NCI-H128 (cell line): Measurements from ENCODE around the gene ACTR5.
"Not testable (repeated sequence)": the region's sequence is repeated elsewhere in the genome, so short reads cannot be mapped to it uniquely, and the experiment has no call there.

Experiments used
- DNase-seq: peaks from one replicate; lab custom pipeline; 2025; ENCODE audit not compliant: unreplicated experiment; lab: John Stamatoyannopoulos, UW

Gene ACTR5

DNA sequence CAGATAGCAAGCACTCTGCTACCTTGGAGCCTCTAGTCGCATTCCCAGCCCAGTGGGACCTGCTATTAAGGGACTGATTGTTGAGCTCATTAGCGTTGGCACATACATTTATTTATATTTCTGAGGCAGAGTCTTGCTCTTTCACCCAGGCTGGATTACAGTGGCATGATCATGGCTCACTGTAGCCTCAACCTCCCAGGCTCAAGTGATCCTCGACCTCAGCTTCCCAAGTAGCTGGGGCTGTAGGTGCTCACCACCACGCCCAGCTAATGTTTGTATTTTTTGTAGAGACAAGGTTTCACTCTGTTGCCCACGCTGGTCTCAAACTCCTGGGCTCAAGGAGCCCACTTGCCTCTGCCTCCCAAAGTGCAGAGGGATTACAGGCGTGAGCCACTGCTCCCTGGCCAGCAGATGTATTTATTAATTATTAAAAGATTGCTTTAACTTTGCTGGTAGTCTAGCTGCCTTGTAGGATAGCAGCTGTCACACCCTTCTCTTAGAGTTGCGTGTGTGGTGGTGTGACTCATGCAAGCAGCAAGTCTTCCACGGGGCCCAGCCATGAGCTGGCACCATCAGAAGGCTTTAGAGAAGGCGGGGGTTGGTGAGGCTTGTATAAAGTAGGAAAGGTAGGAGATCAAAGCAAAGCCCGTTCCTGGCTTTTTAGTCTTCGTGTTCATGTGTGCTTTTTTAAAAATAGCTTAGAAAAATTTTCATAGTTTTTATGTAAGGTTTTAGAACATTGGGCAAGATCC, 16.5 kb downstream of the ACTR5 start:
- no peak for DNase-seq

GRCh38 chr20:38766071-38766470, 17.8 kb downstream of the ACTR5 start:
- DNase-seq, result no peak

DNA sequence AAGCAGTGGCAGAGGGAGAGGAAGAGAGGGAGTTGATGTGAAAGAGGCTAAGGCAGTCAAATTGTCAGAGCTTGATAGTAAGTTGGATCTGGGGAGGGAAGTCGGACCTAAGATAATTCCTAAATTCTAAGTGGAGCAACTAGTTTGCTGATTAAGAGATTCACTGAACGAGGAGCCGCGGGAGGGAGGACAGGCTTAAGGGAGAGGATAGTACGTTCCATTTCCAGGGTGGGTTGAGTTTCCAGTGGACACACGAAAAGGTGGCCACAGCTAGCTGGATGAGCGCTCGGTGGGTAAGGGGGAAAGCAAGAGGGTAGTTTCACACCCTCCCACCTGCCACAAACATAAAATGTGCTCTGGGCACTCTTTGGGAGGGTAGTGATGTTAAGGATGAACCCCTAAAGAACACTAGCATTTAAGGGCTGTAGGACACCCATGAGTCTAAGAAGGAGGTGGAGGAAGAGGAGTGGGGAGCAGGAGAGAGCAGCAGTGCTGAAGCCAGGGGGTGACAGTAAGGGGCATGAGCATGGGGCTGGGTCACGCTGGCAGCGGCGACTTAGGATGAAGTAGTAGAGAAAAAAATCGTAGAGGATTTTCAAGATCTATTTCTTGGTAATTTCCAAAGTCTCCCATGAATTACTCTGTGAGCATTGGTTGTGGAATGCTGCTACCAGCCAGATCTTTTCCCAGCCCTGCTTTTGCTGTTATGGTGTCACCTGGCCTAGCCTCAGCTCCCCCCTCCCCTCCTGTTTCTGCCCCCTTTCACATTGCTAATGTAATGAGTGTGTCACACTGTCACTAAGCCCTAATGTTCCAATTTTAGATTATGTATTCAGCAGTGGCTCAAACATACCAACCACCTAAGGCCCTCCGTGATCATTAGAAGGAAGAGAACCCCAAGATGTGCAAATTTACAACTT, 21.4 kb downstream of the ACTR5 start:
- no peak for DNase-seq

GRCh38 chr20:38770546-38770945, 22.3 kb downstream of the ACTR5 start:
- no peak for DNase-seq

DNA sequence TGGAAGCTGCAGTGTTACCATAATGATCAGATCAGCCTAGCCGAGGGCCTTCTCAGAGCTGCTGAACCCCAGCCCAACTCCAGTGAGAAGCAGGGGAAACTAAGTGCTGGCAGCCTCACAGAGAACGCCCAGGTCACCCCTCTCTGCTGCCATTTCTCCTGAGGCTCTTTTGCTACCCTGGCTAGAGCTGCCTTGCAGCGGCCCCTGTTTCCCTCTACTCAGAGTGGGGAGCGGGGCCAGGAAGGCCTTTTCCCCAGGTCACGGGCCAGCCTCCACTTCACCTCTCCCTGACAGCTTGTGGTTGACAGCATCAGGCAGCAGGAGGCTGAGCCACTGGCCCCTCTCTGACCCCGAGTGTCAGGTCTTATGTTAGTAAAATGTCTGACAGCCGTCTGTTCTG, 22.7 kb downstream of the ACTR5 start:
- no peak for DNase-seq

DNA sequence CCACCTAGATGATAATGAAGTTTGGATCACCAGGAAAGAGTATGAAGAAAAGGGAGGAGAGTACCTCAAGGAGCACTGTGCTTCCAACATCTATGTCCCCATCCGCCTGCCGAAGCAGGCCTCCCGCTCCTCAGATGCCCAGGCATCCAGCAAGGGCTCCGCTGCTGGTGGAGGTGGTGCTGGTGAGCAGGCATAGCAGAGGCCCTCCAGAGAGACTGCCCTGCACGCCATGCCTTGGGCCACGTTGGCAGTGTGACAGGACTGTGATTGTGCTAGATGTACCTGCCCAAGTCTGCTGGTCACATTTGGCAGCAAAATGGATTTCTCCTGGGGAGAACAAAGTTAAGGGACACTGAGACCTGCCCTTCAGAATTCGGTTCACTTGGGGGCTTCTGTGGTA, 23.4 kb downstream of the ACTR5 start:
- no peak for DNase-seq

DNA sequence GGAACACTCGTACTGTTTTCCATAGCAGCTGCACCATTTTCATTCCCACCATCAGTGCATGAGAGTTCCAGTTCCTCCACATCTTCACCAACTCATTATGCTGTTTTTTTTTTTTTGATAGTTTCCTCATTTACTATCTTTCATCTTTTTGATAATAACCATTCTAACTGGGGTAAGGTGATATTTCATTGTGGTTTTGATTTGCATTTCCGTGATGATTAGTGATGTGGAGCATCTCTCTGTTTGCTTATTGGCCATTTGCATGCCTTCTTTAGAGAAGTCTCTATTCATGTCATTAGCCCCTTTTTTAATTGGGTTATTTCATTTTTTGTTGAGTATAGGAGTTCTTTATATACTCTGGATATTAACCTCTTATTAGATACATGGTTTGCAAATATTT, 25.9 kb downstream of the ACTR5 start:
- no peak for DNase-seq

DNA sequence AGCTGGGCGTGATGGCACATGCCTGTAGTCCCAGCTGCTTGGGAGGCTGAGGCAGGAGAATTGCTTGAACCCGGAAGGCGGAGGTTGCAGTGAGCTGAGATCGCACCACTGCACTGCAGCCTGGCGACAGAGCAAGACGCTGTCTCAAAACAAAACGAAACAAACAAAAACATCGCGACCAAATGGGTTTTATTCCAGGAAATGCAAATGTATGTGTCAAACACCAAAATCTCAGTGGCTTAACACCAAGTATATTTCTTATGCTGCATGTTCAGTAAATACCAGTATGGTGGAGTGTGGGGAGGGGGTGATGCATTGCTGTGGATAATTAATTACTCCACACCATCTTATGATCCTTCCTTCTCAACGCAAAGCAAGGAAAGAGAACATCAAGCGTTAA, 28.1 kb downstream of the ACTR5 start:
- DNase-seq, result no peak

DNA sequence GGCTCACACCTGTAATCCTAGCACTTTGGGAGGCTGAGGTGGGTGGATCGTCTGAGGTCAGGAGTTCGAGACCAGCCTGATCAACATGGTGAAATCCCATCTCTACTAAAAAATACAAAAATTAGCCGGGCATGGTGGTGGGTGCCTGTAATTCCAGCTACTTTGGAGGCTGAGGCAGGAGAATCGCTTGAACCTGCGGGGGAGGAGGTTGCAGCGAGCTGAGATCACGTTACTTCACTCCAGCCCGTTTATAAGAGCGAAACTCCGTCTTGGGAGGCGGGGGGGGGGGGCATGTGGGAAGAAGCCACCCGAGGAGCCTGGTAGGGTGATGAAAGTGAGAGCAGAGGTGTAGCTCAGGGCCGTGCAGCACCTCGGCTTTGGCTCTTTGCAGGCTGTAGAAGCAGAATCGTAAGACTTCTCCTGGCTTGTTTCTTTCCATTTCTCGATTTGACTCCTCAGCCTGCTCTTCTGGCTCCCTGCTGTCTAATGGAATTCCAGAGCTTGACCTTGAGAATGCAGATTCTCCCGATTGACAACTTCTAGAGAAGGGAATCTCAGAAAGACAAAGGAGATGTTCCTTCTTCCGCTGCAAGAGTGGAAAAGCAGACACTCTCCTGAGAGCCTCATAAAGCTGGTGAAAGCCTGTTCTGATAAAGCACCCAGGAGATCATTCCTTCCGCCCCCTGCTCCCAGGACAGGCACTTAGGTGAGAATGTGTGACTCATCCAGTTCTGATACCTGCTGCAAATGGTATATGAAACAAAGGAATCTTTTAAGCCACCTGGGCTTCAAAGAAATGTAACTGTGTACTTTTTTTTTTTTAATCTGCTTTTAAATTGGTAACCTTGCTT, 31.2 kb downstream of the ACTR5 start:
- no peak for DNase-seq

- no peak for DNase-seq
These were observed 34.0 kb downstream of the ACTR5 start for GRCh38 chr20:38782275-38782674.

- no peak for DNase-seq
These were observed 39.6 kb downstream of the ACTR5 start for GRCh38 chr20:38787870-38788269.

DNA sequence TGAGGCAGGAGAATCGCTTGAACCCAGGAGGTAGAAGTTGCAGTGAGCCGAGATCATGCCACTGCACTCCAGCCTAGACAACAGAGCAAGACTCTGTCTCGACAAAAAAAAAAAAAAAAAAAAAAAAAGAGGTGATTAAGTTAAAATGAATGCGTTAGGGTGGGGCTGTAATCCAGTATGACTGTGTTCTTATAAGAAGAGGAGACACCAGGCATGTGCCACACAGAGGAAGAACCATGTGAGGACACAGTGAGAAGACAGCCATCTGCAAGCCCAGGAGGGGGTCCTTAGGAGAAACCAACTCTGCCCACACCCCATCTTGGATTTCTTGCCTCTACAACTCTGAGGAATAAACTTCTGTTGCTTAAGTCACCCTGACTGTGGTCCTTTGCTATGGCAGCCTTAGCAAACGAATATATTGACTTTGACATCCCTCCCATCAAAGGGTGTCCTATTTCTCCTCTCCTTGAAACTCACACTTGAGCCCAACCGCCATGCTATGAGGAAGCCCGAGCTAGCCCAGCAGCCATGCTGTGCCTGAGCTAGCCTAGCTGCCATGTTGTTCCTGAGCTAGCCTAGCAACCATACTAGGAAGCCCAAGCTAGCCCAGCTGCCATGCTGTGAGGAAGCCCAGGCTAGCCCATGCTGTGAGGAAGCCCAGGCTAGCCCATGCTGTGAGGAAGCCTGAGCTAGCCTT, 41.4 kb downstream of the ACTR5 start:
- no peak for DNase-seq

DNA sequence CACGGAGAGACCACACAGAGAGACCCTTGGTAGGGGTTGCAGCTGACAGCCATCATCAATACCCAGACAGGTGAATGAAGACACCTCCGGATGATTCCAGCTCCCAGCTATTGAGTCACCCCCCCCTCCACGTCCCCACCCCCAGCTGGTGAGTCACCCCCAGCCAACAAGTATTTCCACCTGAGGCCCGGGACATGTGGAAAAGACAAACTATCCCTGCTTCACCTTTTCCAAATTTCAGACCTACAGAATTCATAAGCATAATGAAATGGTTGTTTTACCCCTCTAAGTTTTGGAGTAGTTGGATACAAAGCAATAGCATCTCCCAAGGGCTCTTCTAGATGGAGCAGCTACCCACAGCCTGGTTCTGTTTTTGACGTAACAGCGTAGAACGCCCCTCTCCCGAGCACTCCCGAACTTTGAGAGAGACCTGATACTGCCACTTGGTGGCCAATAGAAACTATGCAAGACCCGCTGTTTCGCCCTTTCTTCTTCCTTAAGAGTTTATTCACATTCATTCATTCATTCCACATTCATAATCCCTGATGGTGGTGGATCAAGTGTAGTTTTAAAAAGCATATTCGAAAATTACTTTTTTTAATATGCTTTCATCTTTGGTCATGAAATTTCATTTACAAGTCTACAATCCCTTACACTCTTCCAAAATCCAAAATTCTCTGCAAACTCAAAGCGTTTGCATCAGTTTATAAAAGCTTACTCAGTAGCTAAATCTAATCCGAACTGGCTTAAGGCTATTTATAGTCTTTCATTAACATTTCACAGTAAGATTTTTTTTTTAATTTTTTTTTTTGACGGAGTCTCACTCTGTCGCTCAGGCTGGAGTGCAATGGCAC, 42.2 kb downstream of the ACTR5 start:
- DNase-seq, result no peak

DNA sequence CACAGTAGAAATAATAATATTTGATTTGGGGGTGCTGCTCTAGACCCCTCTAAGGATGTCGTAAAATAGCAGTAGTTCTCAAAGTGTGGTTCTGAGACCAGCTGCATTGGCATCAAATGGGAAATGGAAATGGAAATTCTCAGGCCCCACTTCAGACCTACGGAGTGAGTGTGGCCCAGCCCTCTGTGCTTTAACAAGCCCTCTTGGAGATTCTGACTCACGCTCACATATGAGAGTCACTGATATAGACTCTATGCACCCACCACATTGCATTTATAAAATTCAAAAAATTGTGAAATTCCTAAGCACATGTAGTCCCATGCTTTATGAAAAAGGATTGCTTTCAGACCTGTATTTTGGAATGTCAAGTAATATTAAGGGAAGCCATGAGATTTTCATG, 43.0 kb downstream of the ACTR5 start:
- DNase-seq, result no peak

DNA sequence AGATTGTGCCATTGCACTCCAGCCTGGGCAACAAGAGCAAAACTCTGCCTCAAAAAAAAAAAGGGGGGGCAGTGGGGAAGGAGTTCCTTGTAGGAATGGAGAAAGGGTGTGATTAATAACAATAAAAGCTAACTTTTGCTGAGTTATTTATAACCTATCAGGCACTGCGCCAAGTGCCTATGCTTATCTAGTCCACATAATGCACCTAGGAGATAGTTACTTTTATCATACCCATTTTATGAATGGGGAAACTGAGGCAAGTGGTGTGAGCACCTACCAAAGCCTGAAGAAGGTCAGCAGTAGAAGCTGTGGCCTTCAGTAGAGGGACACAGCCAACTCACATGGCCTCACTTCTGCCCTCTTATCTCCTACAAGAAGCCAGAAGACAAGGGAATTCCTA, 43.7 kb downstream of the ACTR5 start:
- no peak for DNase-seq

- DNase-seq, result not testable (repeated sequence)
These were observed 45.8 kb downstream of the ACTR5 start for GRCh38 chr20:38794057-38794456.

GRCh38 chr20:38798266-38798665, 50.0 kb downstream of the ACTR5 start:
- no peak for DNase-seq

DNA sequence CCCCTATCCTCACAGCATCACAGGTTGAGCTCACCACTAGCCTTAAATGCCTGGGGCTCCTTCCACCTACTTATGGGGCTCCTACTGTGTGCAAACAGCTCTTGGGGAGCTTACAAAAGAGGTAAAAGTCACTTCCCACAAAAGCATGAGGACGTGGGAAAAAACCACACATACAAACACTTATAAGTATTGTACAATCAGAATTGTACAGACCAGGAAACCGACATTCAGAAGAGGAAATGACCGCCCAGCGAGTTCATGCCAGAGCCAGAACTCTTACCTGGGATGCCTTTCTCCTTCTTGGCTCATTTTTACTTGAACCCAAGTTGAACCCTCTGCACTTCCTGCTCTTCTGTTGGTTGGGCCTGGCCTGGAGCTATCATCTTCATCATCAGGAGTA, 50.9 kb downstream of the ACTR5 start:
- no peak for DNase-seq

DNA sequence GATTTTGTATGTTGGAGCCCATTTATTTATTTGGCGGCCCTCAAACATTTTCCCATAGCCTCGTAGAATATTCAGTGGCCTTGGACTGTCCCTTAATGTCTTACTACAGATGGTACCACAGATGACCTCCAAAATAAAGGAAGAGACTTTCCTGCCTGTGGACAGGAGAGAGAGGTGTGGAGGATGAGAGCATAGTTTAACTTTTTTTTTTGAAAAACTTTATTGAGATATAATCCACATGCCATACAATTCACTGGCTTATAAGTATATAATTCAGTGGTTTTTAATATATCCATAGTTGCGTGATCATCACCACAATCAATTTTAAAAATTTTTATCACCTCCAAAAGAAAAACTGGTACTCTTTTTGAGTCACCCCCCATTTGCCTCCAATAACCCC, 52.6 kb downstream of the ACTR5 start:
- no peak for DNase-seq

- no peak for DNase-seq
These were observed 56.0 kb downstream of the ACTR5 start for GRCh38 chr20:38804221-38804620.
